HG03064 (cell line): ENCODE data around the gene NSMF.
"Not testable (repeated sequence)": the region's sequence is repeated elsewhere in the genome, so short reads cannot be mapped to it uniquely, and the experiment has no call there.

Experiments used
- ATAC-seq: cut with Tn5 transposase; IDR thresholded peaks from one replicate; pipeline ENCODE4 v1.9.1; 2021; ENCODE audit warnings: low read depth; ENCODE audit not compliant: unreplicated experiment

The NSMF gene

DNA sequence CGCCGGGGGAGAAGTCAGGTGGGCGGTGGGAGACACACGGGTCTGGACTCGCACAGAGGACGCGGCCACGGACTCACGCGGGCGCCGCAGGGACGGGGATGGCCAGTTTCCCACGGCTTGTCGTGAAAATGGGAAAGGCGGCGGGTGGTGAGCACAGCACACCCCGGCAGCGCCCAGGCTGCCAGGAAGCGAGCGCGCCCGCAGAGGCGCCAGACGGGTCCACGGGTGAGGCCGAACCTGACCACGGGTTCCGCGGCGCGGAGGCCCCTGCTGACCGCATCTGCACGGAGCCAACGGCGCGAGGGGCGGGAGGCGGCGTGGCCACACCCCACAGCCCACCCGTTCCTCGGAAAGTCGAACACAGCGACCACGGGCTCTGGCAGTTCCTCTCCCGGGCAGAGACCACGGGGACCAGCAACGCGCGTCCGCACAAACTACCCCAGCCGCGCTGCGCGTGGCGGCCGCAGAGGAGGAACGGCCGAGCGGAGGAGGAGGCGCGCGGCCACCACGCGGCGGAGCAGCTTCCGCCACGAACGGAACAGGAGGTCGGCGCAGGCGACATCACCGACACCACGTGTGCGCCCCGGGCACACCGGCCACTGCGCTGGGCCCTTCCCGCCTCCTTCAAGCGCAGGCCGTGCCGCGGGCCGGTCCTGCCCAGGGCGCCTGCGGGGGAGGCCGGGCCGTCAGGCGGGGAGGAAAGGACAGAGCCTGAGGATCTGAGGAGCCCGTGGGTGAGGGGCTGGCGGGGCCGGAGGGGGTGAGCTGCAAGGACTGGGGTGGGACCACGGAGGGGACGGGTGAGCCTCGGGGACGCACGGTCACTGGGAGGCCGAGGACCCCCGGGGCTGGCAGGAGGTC lies 41.7 kb downstream of the NSMF start:
- ATAC-seq = no peak

GRCh38 chr9:137416563-137417151 lies 42.5 kb downstream of the NSMF start:
- no peak for ATAC-seq

- ATAC-seq = no peak
These were observed 43.0 kb downstream of the NSMF start for GRCh38 chr9:137416006-137416562.

GRCh38 chr9:137415451-137415850 lies 43.7 kb downstream of the NSMF start:
- no peak for ATAC-seq

- ATAC-seq = no peak
These were observed 46.7 kb downstream of the NSMF start for GRCh38 chr9:137412431-137412830.

DNA sequence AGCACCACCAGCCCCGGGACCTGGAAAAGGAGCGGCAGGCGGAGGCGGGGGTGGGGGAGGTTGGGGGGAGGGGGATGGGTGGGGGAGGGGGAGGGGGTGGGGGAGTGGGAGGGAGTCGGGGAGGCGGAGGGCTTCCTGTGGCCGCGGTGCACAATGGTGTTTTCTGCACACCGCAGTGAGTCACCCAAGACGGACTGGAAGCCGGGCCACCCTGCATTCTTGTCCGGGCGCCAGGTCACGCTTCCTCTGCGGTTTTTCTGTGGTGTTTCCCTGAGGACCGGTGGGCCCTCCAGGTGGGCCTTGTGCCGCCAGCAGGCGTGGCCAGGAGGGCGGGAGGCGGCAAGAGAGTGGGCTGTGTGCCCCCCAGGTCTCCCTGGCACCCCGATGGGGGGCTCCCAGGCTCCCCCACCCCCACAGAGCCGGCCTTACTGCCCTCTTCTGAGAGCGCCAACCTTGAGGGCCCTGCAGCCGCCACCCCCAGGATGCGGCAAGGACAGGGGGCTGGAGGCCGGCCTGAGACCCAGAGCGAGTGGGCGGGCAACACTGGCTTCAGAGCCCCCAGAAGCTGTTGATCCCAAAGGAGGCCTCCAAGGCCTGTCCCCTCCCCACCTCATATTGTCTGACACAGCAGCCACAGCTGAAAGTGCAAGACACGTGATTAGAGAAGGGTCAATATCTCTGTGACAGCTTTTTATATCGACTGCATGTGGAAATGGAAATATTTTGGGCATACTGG lies 47.3 kb downstream of the NSMF start:
- no peak for ATAC-seq

- ATAC-seq = no peak
These were observed 47.9 kb downstream of the NSMF start for GRCh38 chr9:137411260-137411644.

DNA sequence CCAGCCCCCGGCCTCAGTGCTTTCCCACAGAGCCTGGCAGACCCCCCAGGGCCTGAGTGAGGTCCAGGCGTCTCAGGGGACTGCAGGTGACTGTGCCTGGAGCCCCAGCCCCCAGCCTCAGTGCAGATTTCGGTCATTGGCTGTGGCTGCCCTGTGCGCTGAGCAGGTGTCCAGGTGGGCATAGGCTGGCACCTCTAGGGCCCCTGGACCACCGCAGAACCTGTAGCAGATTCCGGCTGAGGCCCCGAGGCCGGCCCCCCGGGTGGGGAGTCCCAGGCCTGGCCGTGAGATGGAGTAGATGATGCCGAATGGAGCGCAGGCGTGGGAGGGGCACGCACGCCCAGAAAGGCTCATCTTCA lies 48.3 kb downstream of the NSMF start:
- ATAC-seq = no peak

- ATAC-seq = not testable (repeated sequence)
These were observed 48.8 kb downstream of the NSMF start for GRCh38 chr9:137410236-137410890.

DNA sequence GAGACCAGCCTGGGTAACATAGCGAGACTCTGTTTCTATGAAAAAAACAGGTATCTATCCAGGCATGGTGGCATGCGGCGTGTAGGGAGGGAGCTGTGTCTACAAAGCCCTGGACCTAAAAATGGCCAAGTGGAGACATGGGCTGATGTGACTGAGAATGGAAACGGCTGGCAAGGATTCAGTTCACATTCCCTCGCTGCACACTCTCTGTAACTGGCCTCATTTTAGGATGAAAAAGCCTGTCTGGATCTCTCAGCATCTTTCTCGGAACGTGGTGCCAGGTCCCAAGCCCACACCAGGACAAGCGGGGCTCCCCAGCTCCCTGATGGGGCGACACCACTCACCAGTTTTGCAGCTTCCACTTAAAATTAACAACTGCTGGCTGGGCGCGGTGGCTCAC lies 49.6 kb downstream of the NSMF start:
- no peak for ATAC-seq

DNA sequence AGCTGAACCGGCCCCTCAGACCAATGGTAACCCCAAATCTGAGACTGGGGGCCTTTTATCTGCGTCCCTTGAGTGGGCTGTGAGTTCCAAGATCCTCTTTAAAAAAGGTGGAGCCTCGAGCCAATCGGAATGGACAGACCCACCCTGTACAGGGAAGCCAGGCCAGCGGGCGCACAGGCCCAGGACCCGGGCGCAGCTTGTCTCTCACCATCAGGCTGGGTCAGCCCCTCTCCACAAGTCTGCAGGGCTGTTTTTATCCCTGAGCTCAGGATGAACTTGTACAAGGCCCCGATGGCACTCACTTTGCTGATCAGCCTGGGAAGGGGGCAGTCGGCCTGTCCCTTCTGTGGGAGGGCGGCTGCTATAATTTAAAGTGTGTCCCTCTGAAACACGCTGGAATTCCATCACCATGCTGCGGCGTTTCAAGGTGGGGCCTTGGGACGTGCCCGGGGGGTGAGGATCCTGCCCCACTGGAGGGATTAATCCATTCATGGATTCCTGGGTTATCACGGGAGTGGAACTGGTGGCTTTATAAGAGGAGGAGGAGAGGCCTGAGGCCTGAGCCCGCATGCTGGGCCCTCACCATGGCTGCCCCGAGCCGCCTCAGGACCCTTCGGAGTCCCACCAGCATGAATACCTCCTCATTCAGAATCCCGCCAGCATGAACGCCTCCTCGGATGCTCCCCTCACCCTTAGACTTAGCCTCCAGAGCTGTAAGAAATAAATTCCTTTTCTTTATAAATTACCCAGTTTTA lies 50.3 kb downstream of the NSMF start:
- ATAC-seq = no peak

- no peak for ATAC-seq
These were observed 51.4 kb downstream of the NSMF start for GRCh38 chr9:137407590-137408300.

- no peak for ATAC-seq
These were observed 52.1 kb downstream of the NSMF start for GRCh38 chr9:137406876-137407589.

DNA sequence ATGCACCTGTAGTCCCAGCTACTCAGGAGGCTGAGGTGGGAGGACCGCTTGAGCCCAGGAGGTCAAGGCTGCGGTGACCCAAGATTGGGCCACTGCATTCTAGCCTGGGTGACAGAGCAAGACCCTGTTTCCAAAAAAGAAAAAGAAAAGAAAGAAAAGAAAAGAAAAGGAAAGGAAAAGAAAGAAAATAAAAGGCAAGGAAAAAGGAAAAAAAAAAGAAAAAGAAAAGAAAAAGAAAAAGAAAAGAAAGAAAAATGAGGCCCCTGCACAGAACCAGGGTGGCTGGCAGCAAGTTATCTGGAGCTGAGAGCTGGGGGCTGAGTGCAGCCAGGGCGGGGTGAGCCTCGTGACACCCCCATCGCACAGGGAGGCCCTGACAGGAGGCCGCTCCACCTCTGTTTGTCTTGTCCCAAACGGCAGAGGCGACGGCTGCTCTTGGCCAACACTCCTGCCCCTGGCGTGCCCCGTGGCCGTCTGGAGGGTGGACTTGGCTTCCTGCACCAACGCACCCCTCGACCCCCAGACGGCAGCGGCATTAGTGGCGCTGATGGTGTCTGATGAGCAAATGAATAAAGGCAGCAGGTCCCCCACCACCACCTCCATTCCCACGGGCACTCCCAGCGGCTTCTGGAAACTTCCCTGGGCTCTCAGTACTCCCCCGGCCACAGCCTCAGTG lies 52.9 kb downstream of the NSMF start:
- ATAC-seq = no peak

DNA sequence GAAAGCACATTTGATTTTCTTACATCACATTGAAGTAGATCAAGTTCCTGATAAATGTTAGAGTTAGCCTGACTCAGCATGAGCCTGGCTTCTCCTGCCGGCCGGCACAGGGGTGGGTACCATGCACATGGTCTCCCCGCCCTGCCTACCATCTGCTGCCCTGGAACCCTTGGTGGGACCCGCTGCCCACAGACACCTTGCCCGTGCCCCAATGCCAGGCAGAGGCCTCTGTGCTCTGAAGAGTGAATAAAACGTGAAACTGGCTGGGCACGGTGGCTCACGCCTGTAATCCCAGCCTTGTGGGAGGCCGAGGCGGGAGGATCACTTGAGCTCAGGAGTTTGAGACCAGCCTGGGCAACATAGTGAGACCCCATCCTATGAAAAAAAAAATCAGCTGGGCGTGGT lies 53.5 kb downstream of the NSMF start:
- no peak for ATAC-seq

DNA sequence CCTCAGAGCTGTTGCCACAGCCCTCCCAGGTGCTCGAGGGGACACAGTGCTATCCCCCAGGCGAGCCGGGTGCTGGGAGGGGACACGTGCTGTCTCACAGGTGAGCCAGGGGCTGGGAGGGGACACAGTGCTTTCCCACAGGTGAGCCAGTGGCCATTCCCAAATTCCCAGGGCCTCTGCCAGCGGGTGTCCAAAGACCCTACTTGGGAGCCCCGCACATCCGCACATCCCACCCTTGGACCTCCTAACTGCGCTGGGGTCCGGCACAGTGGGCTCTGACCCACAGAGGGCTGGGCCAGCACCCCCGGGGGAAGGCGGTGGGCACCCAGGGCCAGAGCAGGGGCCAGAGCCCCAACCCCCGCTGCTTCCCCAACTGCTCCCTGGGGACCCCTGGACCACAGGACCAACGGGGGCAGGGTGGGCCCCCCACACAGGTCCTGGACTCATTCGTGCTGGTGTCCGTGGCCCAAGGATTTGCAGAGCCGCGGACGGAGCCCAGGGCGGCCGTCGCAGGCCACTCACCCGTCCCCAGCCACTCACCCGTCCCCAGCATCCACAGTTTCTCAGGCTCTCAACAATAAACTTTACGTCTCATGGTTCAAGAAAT lies 54.1 kb downstream of the NSMF start:
- no peak for ATAC-seq

DNA sequence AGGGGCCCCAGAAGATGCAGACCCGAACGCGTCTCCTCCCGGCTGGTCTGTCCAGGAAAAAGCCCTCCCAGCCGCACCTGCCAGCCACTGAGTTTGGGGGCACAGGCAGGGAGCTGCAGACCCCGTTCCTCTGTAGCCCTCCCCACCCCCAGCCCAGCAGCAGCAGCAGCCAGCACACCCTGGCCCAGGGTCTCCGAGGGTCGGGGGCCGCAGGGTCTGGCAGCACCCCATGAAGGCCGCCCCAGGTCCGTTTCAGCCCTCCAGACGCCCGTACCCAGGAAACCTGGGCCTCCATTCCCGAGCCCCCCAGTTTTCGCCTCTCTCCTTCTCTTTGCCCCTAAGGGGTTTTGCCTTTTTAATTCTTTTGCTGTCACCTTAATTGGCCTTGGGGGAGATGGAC lies 55.9 kb downstream of the NSMF start:
- no peak for ATAC-seq

DNA sequence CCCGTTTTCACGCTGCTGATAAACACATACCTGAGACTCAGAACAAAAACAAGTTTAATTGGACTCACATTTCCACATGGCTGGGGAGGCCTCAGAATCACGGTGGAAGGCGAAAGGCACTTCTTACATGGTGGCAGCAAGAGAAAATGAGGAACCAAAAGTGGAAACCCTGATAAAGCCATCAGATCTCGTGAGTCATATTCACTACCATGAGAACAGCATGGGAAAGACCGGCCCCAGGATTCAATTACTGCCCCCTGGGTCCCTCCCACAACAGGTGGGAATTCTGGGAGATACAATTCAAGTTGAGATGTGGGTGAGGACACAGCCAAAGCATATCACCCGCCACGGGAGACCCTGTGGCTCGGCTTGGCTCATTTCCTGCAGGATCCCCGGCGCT lies 56.4 kb downstream of the NSMF start:
- no peak for ATAC-seq
